Uterus (tissue), 2 donors: ENCODE results near the gene PCDHGA5.

Source experiments
- POLR2A ChIP-seq, 2 donors: fragments of 450-650 bp; IDR thresholded peaks; one replicate each; pipeline ENCODE4 v1.6.1; 2016; ENCODE audit warnings: antibody characterized with exemption in 2 of 2, mild to moderate bottlenecking in 1 of 2, moderate library complexity in 1 of 2
- TF ChIP-seq, protein P1 (sequence below), 4 experiments: fragments of 200-600 bp in 2 of 4; fragments of 450-650 bp in 2 of 4; sonication (generic) in 2 of 4; IDR thresholded peaks; one replicate each; pipeline ENCODE4 v1.5.1; 2016 to 2019; ENCODE audit warnings: antibody characterized with exemption in 4 of 4, mild to moderate bottlenecking in 2 of 4, moderate library complexity in 1 of 4

- TF ChIP-seq, protein P1, sequence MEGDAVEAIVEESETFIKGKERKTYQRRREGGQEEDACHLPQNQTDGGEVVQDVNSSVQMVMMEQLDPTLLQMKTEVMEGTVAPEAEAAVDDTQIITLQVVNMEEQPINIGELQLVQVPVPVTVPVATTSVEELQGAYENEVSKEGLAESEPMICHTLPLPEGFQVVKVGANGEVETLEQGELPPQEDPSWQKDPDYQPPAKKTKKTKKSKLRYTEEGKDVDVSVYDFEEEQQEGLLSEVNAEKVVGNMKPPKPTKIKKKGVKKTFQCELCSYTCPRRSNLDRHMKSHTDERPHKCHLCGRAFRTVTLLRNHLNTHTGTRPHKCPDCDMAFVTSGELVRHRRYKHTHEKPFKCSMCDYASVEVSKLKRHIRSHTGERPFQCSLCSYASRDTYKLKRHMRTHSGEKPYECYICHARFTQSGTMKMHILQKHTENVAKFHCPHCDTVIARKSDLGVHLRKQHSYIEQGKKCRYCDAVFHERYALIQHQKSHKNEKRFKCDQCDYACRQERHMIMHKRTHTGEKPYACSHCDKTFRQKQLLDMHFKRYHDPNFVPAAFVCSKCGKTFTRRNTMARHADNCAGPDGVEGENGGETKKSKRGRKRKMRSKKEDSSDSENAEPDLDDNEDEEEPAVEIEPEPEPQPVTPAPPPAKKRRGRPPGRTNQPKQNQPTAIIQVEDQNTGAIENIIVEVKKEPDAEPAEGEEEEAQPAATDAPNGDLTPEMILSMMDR (IDR thresholded peaks at IDR 0.05): no peak
- no peak for TF ChIP-seq POLR2A (IDR thresholded peaks at IDR 0.05)
Observed at GRCh38 chr5:141362719-141363118, 1.2 kb upstream of the PCDHGA5 start.
